DMS 273 treated with DMSO at 0.1 percent for 48 hours (cell line): Measurements from ENCODE around the gene ADGRG2.
A peak's percentile ranks its signal among the peaks of the same experiment; 100 is the strongest.
"Not testable (repeated sequence)": the region's sequence is repeated elsewhere in the genome, so short reads cannot be mapped to it uniquely, and the experiment has no call there.

ENCODE experiments used
- DNase-seq: peaks from one replicate; lab custom pipeline; 2025; lab: John Stamatoyannopoulos, UW

ADGRG2 gene

DNA sequence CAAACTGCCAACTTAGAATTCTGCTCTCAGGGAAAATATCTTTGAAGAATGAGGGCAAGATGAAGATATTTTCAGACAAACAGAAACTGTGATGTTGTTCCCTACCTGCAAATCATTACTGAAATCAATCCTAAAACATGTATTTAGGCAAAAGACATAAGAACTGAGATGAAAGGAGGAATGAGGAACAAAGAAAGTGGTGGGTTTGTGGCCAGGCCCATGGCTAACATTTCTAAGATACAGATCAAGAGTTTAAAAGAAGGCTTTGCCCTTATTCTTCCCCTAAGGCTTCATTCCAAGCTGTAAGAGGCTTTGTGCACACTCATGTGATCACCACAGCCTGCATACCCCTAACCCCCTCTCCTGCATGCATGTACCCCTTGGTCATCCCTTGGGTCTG is 46.5 kb downstream of the ADGRG2 start:
- DNase-seq = no peak

DNA sequence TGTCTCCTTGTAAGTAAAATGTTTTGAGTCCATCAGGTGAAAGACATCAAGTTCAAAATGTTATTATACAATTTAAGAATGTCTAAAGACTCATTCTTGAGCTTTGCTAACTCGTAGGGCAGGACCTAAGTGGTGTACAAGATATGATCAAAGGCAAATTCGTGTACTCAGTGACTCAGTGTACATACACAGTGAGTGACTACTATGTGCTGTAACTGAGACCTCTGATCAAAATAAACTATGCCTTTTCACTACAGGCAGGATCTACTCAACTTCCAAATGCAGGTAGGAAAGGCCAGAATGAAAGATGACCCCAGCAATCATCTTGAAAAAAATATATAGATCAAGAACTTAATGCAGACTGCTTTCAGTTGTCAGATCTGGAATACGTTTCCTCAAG is 49.9 kb downstream of the ADGRG2 start:
- no peak for DNase-seq

DNA sequence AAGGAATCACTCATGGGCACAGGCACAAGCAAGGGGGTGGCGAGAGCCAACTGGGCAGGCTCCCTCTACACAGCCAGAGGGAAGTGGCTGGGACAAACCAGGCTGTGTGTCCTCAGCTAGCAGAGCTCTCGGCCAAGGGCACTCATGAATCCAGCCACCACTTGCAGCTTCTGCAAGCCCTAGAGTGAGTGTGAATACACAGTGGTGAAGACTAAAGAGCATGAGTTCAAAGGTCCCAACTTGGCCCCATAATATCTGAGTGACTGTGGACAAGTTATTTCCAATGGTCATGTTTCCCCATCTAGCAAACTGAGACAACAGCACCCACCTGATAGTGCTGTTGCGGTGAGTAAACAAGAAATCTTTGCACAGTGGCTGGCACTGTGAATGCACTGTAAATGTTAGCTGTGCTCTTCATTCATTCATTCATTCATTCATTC is 51.7 kb downstream of the ADGRG2 start:
- DNase-seq = no peak

GRCh38 chrX:19066987-19067386 is 55.3 kb downstream of the ADGRG2 start:
- DNase-seq = not testable (repeated sequence)

- no peak for DNase-seq
These were observed 56.7 kb downstream of the ADGRG2 start for GRCh38 chrX:19065535-19065934.

DNA sequence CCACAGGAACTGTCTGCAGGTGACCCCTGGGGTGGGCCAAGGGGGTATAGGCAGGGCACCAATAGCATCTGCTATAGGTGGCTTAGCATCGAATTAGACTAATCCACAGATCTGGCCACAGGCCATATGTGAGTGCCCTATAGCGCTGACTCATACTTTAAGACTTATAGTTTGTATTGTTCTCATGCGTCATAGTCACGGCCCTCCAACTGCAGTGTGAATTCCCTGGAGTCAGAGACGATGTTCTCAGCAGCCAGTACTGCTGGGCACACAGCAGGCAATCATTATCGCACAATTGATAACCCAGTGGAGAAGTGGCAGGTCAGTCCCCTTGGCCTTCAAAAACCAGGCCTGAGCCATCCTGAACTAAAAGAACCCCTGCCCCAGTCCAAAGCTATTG is 58.1 kb downstream of the ADGRG2 start:
- no peak for DNase-seq

DNA sequence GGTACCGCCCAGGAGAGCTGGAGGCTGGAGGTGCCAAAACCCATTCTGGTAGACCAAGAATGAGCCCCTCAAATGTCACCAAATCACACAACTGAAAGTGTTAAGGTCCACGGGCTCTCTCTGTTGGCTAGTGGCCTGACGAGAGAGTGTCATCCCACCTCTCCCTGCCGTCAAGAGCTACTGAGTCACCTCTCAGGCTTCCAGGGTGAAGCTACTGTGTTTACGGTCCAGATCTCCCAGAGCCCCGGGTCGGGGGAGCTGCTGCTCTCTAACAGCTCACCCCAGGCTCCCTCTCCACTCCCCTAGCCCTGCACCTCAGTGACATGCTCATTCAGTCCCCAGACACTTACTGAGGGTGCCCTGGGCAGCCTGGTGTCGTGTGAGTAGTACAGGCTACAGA is 59.2 kb downstream of the ADGRG2 start:
- DNase-seq = no peak

DNA sequence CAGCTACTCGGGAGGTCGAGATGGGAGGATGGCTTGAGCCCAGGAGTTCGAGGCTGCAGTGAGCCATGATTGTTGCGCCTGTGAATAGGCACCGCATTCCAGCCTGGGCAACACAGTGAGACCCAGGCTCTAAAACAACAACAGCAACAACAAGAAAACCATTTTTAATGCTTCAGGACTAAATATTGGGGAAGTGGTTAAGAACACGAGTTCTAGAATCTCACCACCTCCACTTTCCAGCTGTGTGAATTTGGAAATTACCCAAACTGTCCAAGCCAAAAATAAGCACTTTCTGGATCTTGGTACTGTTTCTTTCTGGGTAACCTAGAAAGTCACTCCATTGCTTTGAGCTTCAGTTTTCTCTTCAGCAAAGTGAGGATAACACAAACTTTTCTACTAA is 63.2 kb downstream of the ADGRG2 start:
- no peak for DNase-seq

- DNase-seq = no peak
These were observed 64.4 kb downstream of the ADGRG2 start for GRCh38 chrX:19057856-19058255.

GRCh38 chrX:19049110-19049509 is 73.2 kb downstream of the ADGRG2 start:
- DNase-seq = no peak

- no peak for DNase-seq
These were observed 75.7 kb downstream of the ADGRG2 start for GRCh38 chrX:19046343-19047215.

- DNase-seq = no peak
These were observed 81.9 kb downstream of the ADGRG2 start for GRCh38 chrX:19040373-19040772.

DNA sequence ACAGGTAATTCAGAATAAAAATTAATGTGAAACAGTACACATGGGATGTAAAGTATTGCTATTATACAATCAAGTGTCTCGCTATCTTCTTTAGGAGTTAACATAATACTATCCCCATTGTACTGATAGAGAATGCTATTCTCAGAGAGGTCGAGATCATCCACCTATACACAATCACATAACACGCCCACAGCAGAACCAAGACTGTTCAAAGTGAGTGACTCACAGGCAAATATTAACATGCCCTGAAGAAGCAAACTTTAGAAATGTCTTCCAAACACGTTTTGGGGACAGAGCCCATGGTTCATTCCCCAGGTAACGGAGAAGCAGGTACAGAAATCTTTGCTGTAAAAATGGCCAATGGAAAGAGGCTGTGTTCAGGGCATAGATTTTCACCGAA is 88.2 kb downstream of the ADGRG2 start:
- no peak for DNase-seq

DNA sequence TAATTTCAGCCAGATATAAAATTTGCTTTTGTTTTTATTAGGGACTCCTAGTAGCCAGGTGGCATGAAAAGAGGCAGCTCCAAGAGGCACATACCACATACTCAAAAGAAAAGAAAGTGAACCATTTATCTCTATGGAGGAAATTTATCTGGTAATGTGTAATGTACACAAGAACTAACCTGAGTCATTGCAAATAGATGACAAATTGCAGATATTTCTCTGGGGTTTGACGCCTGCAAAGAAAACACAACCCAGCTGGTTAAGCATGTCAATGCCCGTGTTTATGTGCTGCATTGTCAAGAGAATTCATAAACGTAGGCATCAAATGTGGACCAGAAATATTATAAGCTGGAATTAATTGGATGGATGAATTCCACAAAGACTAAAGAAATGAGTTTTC is 91.5 kb downstream of the ADGRG2 start:
- no peak for DNase-seq

DNA sequence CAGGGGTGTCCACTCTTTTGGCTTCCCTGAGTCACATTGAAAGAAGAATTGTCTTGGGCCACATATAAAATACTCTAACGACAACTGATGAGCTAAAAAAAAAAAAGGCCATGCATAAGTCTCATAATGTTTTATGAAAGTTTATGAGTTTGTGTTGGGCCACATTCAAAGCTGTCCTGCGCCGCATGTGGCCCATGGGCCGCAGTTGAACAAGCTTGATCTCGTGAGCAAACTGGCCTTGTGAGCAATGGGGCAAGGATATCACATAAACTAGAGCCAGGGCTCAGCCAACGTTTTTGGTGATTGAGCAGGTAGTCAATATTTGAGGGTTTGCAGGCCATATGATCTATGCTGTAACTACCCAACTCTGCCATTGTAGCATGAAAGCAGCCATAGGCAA is 93.7 kb downstream of the ADGRG2 start:
- DNase-seq = no peak

DNA sequence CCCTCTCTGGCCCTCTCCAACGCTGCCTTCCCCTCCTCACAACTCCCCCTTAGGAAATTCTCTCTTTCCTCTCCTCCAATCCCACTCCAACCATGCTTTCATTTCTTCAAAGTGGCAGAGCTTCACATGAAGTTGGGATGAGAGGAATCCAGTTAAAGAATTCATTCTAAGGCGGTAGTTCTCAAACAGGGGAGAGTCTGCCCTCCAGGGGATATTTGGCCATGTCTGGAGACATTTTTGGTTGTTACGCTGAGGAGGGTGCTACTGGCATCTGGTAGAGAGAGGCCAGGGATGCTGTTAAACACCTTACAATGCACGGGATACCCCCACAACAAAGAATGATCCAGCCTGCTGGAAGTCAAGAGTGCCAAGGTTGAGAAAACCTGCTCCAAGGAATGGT is 97.9 kb downstream of the ADGRG2 start:
- no peak for DNase-seq

DNA sequence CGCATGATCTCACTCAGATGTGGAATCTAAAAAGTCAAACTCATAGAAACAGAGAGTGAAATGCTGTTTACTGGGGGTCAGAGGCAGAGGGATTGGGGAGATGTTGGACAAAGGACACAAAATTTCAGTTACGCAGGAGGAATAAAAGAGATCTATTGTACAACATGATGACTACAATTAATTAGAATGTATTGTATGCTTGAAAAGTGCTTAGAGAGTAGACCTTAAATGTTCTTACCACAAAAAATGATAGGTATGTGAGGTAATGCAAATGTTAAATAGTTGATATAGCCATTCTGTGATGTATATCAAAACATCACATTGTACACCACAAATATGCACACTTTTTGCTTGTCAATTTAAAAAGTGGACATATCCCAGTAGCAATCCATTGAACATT is 102.3 kb downstream of the ADGRG2 start:
- DNase-seq = no peak

GRCh38 chrX:19017271-19017670 is 105.0 kb downstream of the ADGRG2 start:
- peak; percentile 20 for DNase-seq

GRCh38 chrX:19016614-19017013 is 105.7 kb downstream of the ADGRG2 start:
- DNase-seq = not testable (repeated sequence)

DNA sequence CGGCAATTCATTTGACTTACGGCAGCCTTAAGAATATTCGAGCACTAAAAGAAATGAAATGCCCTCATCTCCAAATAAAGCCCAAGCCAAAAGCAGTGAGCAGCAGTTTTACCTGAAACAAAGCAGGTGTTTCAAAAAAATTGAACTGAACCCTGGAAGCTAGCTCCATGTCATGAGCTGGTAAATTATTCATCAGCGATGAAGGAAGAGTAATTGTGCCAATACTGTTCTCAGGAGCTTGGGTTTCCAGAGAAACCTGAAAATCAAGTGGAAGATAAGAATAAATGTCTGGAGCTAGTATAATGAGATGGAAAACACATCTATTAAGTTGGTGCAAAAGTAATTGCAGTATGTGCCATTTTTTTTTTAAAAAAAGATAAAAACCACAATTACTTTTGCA is 114.4 kb downstream of the ADGRG2 start:
- no peak for DNase-seq

- DNase-seq = no peak
These were observed 115.3 kb downstream of the ADGRG2 start for GRCh38 chrX:19007011-19007410.

DNA sequence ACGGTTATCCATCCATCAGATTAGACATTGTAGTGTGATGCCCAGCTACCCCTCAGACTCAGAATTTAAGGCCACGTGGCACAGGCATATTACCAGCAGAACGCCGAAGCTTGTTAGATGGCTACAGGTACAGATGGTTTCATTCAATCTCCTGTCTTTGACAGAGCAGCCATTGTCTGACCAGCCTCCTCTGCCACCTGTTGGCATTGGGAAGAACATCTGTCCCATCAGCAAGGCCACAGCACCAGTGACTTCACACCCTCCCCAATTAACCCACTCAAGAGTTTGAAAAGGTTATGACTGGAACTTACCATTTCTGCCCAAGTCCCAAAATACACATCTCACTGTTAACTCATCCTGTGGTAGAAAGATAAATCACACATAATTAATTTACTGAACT is 116.4 kb downstream of the ADGRG2 start:
- DNase-seq = no peak

GRCh38 chrX:19003756-19004155 is 118.5 kb downstream of the ADGRG2 start:
- no peak for DNase-seq

GRCh38 chrX:18998653-18999052 is 123.6 kb downstream of the ADGRG2 start:
- no peak for DNase-seq
